ENCODE data around the gene MRPS7.
"Not testable (repeated sequence)": the region's sequence is repeated elsewhere in the genome, so short reads cannot be mapped to it uniquely, and the experiment has no call there.

Gene MRPS7

DNA sequence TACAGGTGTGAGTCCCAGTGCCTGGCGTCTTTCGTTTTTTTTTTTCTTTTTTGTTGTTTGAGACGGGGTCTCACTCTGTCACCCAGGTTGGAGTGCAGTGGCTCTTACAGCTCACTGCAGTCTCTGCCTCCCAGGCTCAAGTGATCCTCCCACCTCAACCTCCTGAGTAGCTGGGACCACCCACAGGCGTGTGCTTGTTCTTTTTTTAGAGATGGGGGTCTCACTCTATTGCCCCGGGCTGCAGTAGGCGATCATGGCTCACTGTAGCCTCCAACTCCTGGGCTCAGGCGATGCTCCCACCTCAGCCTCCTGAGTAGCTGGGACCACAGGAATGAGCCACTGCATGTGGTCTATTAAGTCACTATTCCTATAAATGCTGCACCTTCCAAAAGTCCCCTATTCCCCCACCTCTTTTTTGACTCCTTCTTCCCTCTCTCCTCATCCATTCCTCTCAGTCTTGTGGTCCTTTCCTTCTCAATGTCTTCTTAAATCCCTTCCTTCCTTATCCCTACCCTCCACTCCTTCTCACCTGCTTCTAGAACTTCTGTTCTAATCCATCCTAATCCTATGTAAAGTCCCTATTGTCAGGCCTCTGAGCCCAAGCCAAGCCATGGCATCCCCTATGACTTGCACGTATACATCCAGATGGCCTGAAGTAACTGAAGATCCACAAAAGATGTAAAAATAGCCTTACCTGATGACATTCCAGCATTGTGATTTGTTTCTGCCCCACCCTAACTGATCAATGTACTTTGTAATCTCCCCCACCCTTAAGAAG lies 9.5 kb upstream of the MRPS7 start:
- no peak for DNase-seq (ENCODE audit: low read depth)
- H3K4me3 ChIP-seq (ENCODE audit: low read depth, low read length): no peak overlapping the region
- TF ChIP-seq, protein P1, sequence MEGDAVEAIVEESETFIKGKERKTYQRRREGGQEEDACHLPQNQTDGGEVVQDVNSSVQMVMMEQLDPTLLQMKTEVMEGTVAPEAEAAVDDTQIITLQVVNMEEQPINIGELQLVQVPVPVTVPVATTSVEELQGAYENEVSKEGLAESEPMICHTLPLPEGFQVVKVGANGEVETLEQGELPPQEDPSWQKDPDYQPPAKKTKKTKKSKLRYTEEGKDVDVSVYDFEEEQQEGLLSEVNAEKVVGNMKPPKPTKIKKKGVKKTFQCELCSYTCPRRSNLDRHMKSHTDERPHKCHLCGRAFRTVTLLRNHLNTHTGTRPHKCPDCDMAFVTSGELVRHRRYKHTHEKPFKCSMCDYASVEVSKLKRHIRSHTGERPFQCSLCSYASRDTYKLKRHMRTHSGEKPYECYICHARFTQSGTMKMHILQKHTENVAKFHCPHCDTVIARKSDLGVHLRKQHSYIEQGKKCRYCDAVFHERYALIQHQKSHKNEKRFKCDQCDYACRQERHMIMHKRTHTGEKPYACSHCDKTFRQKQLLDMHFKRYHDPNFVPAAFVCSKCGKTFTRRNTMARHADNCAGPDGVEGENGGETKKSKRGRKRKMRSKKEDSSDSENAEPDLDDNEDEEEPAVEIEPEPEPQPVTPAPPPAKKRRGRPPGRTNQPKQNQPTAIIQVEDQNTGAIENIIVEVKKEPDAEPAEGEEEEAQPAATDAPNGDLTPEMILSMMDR (IDR thresholded peaks at IDR 0.05; ENCODE audit: low read depth, low read length, missing control alignments): no peak

DNA sequence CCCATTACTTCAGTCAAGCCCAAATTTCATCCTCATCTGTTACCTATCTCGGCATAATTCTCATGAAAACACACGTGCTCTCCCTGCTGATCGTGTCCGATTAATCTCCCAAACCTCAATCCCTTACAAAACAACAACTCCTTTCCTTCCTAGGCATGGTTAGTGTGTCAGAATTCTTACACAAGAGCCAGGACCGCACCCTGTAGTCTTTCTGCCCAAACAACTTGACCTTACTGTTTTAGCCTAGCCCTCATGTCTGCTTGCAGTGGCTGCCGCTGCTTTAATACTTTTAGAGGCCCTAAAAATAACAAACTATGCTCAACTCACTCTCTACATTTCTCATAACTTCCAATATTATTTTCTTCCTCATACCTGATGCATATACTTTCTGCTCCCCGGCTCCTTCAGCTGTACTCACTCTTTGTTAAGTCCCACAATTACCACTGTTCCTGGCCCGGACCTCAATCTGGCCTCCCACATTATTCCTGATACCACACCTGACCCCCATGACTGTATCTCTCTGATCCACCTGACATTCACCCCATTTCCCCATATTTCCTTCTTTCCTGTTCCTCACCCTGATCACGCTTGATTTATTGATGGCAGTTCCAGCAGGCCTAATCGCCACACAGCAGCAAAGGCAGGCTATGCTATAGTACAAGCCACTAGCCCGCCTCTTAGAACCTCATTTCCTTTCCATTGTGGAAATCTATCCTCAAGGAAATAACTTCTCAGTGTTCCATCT lies 5.6 kb upstream of the MRPS7 start:
- H3K4me3 ChIP-seq (ENCODE audit: low read depth, low read length); DNase-seq (ENCODE audit: low read depth): not testable (repeated sequence)

DNA sequence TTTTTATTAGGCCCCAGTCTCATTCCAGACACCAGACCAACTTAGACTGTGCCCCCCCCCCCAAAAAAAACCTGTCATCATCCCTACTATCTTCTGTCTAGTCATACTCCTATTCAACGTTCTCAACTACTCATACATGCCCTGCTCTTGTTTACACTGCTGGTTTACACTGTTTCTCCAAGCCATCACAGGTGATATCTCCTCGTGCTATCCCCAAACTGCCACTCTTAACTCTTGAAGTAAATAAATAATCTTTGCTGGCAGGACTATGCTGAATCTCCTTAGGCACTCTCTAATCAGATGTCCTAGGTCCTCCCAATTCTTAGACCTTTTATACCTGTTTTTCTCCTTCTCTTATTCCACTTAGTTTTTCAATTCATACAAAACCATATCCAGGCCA lies 4.5 kb upstream of the MRPS7 start:
- DNase-seq (ENCODE audit: low read depth); H3K4me3 ChIP-seq (ENCODE audit: low read depth, low read length): not testable (repeated sequence)

DNA sequence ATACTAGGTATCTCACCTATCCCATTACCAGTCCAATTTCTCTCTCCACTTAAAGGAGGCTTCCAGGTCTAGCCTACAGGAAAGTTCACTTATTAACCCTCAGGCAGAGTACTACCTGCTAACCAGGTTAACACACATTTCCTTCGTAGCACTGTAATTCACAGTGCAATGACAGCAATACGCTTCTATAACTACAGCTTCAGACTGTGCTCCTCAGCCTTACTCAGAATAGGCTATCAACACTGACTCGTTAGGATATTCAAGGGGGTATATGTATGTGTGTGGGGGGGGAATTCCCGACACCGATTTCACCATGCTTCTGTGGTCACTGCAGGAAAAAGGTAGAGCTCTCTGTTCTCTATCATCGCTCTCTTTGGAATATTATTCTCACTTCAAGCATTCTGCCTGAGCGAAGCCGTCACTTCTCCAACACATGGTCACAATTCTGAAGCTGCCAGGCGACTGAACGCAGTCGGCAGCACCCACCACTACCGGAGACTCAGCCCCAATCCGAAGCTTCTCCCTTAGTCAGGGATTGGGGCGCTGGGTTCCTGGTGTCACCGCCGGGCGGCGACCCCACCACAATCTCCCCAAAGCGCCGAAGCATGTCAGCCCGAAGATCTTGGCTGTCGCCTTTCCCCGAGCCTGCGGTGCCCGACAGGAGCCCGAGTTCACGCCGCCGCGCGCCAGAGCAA lies 891 bp upstream of the MRPS7 start:
- DNase-seq (ENCODE audit: low read depth): no peak
- TF ChIP-seq, protein P1 (IDR thresholded peaks at IDR 0.05; ENCODE audit: low read depth, low read length, missing control alignments): peak; percentile 21
- peak overlapping the region; percentile 68 for H3K4me3 ChIP-seq (ENCODE audit: low read depth, low read length)

DNA sequence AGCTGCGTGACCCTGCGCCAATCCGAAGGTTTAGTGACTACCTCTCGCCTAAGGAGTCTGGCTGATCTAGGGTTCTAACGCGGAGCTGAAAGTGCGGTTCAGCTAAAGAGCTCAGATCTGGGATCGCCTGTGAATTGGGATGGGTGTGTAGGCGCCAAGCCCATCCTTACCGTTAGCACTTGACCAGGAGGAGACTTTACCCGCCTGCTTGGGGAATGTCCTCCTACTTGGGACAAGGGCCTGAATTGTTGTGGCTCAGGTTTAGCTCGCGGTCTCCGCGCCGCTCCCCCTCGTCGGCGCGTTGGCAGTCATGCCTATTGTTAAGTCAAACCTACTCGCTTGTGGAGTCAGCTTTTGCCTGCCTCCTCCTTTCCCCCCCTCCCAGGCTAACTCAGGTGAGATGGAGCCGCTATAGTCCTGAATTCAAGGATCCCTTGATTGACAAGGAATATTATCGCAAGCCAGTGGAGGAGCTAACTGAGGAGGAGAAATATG lies 480 bp downstream of the MRPS7 start:
- TF ChIP-seq, protein P1 (IDR thresholded peaks at IDR 0.05; ENCODE audit: low read depth, low read length, missing control alignments): no peak
- DNase-seq (ENCODE audit: low read depth): no peak
- peak overlapping the region; percentile 68 for H3K4me3 ChIP-seq (ENCODE audit: low read depth, low read length)

DNA sequence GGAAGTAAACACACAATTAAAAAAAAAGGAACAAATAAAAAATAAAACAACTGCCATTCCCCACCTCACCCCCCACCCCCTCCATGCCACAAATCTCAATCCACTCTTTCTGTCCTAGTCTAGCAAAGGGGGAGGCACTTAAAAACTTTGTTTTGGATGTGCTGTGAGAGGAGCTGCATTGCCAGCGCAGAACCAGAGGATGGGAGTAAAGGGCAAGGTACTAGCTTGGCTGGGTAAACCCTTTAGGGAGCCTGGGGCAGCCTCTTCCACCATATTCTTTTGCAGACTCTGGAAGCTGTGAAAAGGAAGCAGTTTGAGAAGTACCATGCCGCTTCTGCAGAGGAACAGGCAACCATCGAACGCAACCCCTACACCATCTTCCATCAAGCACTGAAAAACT lies 1.4 kb downstream of the MRPS7 start:
- TF ChIP-seq, protein P1 (IDR thresholded peaks at IDR 0.05; ENCODE audit: low read depth, low read length, missing control alignments): no peak
- peak overlapping the region; percentile 68; the same call in 1 of the 2 replicates for H3K4me3 ChIP-seq (ENCODE audit: low read depth, low read length)
- no peak for DNase-seq (ENCODE audit: low read depth)

DNA sequence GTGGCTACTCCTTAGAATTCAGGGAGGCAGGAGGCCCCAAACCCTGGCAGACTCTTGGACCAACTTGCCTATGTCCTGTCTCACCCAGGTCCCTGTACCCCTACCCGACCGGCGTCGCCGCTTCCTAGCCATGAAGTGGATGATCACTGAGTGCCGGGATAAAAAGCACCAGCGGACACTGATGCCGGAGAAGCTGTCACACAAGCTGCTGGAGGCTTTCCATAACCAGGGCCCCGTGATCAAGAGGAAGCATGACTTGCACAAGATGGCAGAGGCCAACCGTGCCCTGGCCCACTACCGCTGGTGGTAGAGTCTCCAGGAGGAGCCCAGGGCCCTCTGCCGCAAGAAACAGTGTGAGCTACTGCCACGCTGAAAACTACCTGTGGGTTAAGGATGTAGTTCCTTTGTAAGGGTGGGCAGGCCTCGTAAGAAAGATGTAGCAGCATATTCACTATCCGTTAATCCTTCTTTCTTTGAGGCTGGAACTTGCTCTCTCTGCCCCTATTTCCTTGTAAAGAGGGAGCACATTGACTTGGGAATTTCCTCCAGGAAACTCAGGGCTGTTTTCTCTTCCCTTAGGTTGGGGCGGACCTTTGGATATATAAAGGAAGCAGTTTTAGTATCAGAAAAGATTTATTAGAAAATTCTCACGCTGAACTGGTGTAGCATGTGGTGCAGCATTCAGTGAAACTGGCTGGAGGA lies 4.1 kb downstream of the MRPS7 start:
- TF ChIP-seq, protein P1 (IDR thresholded peaks at IDR 0.05; ENCODE audit: low read depth, low read length, missing control alignments): no peak
- no peak for DNase-seq (ENCODE audit: low read depth)
- no peak overlapping the region for H3K4me3 ChIP-seq (ENCODE audit: low read depth, low read length)
